Vagina (tissue), 2 donors: Measurements from ENCODE around the gene APOC3.

Experiments used
- CTCF ChIP-seq, 3 experiments: fragments of 450-650 bp in 2 of 3; fragments of 200-600 bp in 1 of 3; sonication (generic) in 1 of 3; IDR thresholded peaks; one replicate each; pipeline ENCODE4 v1.5.1; 2017 to 2019; ENCODE audit warnings: antibody characterized with exemption in 3 of 3, mild to moderate bottlenecking in 2 of 3, moderate library complexity in 2 of 3
- POLR2AphosphoS5 ChIP-seq, 2 donors: sonication (generic); formaldehyde crosslinking; IDR thresholded peaks; one replicate each; pipeline ENCODE4 v1.9.0; 2017; ENCODE audit warnings: antibody characterized with exemption in 2 of 2, mild to moderate bottlenecking in 2 of 2, low read depth in 1 of 2; ENCODE audit not compliant: insufficient read depth in 1 of 2

GRCh38 chr11:116852261-116853031 is 22.7 kb downstream of the APOC3 start:
- TF ChIP-seq POLR2AphosphoS5 (IDR thresholded peaks at IDR 0.05; ENCODE audit: insufficient read depth in 1 of 2, low read depth in 1 of 2) = peak in 1 of 2 donors; percentile 71
- no peak for TF ChIP-seq CTCF (IDR thresholded peaks at IDR 0.05)
